WTC11 (cell line): Measurements from ENCODE around the gene STAM.

Experiments used
- ZNF121 ChIP-seq: sonication (generic); formaldehyde crosslinking; IDR thresholded peaks from 2 replicates; pipeline ENCODE4 v1.8.0; 2023; ENCODE audit warnings: missing genetic modification reagents
- TF ChIP-seq, protein P1 (sequence below): sonication (generic); formaldehyde crosslinking; IDR thresholded peaks from 2 replicates; pipeline ENCODE4 v1.8.0; 2022; ENCODE audit warnings: mild to moderate bottlenecking, missing genetic modification reagents
- TF ChIP-seq, protein P2 (sequence below): sonication (generic); formaldehyde crosslinking; IDR thresholded peaks from 2 replicates; pipeline ENCODE4 v1.8.1; 2023; ENCODE audit warnings: mild to moderate bottlenecking, missing genetic modification reagents

DNA sequence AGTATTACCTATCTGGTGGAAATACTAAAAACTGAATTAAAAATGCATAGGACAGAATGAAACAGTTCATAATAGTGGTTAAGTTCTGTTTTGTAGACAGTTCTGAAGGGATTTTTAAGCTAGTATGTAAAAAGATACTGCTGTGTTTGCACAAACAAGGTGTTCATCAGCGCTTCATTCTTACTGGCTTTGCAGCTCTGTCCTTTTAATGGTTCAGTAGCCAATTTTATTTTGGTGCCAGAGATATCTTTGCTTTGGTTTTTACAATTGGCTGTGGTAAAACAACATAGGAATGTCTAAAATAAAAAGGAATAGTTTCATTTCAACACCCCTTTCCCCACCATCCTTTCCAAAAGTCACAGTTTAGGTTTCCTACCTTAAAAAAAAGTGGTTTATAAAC, 33.0 kb downstream of the STAM start:
- TF ChIP-seq ZNF121 (CRISPR knock-in tag), result no peak
- TF ChIP-seq, protein P1, sequence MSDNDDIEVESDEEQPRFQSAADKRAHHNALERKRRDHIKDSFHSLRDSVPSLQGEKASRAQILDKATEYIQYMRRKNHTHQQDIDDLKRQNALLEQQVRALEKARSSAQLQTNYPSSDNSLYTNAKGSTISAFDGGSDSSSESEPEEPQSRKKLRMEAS, result no peak
- TF ChIP-seq, protein P2, sequence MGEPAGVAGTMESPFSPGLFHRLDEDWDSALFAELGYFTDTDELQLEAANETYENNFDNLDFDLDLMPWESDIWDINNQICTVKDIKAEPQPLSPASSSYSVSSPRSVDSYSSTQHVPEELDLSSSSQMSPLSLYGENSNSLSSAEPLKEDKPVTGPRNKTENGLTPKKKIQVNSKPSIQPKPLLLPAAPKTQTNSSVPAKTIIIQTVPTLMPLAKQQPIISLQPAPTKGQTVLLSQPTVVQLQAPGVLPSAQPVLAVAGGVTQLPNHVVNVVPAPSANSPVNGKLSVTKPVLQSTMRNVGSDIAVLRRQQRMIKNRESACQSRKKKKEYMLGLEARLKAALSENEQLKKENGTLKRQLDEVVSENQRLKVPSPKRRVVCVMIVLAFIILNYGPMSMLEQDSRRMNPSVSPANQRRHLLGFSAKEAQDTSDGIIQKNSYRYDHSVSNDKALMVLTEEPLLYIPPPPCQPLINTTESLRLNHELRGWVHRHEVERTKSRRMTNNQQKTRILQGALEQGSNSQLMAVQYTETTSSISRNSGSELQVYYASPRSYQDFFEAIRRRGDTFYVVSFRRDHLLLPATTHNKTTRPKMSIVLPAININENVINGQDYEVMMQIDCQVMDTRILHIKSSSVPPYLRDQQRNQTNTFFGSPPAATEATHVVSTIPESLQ (CRISPR knock-in tag), result no peak
